ENCODE results near the gene UGGT2.
"Not testable (repeated sequence)": the region's sequence is repeated elsewhere in the genome, so short reads cannot be mapped to it uniquely, and the experiment has no call there.

Gene UGGT2

DNA sequence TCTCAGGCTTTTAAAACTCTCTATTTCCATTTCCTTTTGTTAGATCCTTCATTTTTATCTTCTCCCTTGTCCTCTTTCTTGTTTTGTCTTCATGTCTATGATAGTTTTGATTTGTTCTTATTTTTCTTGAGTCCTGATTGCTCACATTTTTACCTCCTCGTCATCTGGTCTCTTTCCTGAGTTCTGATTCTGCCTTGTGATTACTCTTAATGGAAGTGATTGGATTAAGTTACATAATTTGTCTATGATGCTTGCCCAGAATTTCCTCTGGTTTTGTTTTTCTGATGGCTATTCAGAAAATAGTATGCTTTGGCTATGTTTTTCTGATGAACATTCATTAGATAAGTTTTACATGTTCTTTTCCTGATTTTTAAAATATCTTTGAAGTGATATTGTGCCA lies 273.7 kb downstream of the UGGT2 start:
- TF ChIP-seq, protein P1, sequence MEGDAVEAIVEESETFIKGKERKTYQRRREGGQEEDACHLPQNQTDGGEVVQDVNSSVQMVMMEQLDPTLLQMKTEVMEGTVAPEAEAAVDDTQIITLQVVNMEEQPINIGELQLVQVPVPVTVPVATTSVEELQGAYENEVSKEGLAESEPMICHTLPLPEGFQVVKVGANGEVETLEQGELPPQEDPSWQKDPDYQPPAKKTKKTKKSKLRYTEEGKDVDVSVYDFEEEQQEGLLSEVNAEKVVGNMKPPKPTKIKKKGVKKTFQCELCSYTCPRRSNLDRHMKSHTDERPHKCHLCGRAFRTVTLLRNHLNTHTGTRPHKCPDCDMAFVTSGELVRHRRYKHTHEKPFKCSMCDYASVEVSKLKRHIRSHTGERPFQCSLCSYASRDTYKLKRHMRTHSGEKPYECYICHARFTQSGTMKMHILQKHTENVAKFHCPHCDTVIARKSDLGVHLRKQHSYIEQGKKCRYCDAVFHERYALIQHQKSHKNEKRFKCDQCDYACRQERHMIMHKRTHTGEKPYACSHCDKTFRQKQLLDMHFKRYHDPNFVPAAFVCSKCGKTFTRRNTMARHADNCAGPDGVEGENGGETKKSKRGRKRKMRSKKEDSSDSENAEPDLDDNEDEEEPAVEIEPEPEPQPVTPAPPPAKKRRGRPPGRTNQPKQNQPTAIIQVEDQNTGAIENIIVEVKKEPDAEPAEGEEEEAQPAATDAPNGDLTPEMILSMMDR (conservative IDR thresholded peaks at IDR 0.05; ENCODE audit: low read length): no peak
- no peak overlapping the region for H3K4me3 ChIP-seq (ENCODE audit: low read length)
- DNase-seq (ENCODE audit: low read depth): no peak

DNA sequence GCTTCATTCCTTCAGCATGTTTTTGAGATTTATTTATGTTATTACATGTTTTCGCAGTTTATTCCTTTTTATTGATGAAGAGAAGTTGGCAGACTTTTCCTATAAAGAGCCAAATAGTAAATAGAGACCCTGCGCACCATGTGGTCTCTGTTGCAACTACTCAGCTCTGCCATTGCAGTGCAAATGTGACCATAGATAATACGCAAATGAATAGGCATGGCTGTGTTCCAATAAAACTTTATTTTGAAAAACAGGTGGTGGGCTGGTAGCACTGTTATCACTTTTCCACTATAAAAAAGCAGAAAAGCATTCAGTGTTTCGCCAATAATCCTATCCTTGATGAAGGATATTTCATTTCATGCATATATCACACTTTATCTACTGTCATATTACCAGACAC lies 281.3 kb downstream of the UGGT2 start:
- TF ChIP-seq, protein P1 (conservative IDR thresholded peaks at IDR 0.05; ENCODE audit: low read length): no peak
- H3K4me3 ChIP-seq (ENCODE audit: low read length): no peak overlapping the region

DNA sequence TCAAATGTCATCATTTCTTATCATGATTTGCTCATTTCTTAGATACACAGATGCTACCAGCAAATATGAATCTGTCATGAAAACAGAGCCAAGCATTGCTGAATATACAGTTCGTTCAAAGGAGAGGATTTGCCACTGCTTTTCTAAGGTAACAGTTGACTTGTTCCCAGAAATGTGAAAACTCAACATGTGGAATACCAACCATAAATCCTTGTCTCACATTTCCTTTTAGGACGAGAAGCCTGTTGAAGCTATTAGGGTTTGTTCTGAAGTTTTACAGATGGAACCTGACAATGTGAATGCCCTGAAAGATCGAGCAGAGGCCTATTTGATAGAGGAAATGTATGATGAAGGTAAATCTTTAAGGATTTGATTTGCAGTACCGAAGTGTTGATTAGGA lies 289.6 kb downstream of the UGGT2 start:
- H3K4me3 ChIP-seq (ENCODE audit: low read length): no peak overlapping the region
- no peak for DNase-seq (ENCODE audit: low read depth)
- TF ChIP-seq, protein P1 (conservative IDR thresholded peaks at IDR 0.05; ENCODE audit: low read length): no peak

More for the DNA sequence above, 281.3 kb downstream of the UGGT2 start:
- no peak for DNase-seq (ENCODE audit: low read depth)

GRCh38 chr13:95762626-95763025 lies 290.6 kb downstream of the UGGT2 start:
- DNase-seq (ENCODE audit: low read depth); H3K4me3 ChIP-seq (ENCODE audit: low read length): not testable (repeated sequence)

DNA sequence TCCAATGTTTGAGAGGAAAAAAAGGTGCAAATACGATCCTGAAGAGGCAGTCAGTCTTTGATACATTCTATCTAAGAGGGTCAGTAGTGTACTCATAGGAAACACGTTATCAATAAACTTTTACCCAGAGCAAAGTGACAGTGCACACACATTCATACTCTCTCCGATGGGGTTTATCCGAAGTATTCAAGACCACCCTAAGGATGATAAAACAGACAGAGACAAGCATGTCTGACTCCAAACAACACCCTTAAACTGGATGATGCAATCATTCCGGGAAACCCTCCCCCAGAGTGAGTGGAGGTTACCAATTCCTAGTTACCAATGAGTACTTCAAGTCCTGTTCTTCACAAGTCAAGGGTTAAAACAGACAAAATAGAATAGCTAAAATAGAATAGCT lies 297.1 kb downstream of the UGGT2 start:
- no peak for DNase-seq (ENCODE audit: low read depth)

GRCh38 chr13:95754069-95754468 lies 299.1 kb downstream of the UGGT2 start:
- no peak for DNase-seq (ENCODE audit: low read depth)
- no peak overlapping the region for H3K4me3 ChIP-seq (ENCODE audit: low read length)
- TF ChIP-seq, protein P1 (conservative IDR thresholded peaks at IDR 0.05; ENCODE audit: low read length): no peak

More for the DNA sequence above, 297.1 kb downstream of the UGGT2 start:
- TF ChIP-seq, protein P1 (conservative IDR thresholded peaks at IDR 0.05; ENCODE audit: low read length): no peak
- no peak overlapping the region for H3K4me3 ChIP-seq (ENCODE audit: low read length)

DNA sequence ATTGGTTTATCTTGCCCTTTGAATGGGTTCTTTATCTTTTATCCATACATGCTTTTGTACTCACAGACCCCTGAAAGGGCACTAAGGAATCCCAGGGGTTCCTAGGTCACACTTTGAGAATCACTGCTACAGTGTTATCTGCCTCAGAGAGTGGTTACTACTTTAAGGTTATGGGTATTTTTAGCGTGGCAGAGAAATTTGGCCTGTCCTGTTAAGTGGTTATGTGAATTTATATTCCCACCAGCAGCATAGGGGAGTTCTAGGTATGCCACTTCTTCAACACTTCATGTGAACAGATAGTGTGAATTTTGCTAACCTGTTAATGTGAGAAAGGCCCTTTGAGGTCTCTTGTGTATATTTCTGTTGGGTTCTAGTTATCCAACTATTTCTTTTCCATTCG lies 300.5 kb downstream of the UGGT2 start:
- TF ChIP-seq, protein P1 (conservative IDR thresholded peaks at IDR 0.05; ENCODE audit: low read length): no peak
- no peak for DNase-seq (ENCODE audit: low read depth)
- H3K4me3 ChIP-seq (ENCODE audit: low read length): no peak overlapping the region

Measured in AG10803 (cell line).